HG02981 (cell line): ENCODE results near the gene NR1H4.
"Not testable (repeated sequence)": the region's sequence is repeated elsewhere in the genome, so short reads cannot be mapped to it uniquely, and the experiment has no call there.

Experiments
- ATAC-seq: cut with Tn5 transposase; IDR thresholded peaks from one replicate; pipeline ENCODE4 v1.9.1; 2021; ENCODE audit warnings: mild to moderate bottlenecking, moderate library complexity; ENCODE audit not compliant: unreplicated experiment

Gene NR1H4

GRCh38 chr12:100472325-100472724, 1.3 kb upstream of the NR1H4 start:
- no peak for ATAC-seq

GRCh38 chr12:100473050-100473715, 483 bp upstream of the NR1H4 start:
- ATAC-seq, result no peak

- ATAC-seq, result no peak
Observed at GRCh38 chr12:100474617-100475016, 951 bp downstream of the NR1H4 start.

- ATAC-seq, result no peak
Observed at GRCh38 chr12:100476013-100476751, 2.5 kb downstream of the NR1H4 start.

GRCh38 chr12:100481021-100481420, 7.4 kb downstream of the NR1H4 start:
- ATAC-seq, result no peak

- ATAC-seq, result no peak
Observed at GRCh38 chr12:100484183-100484886, 10.7 kb downstream of the NR1H4 start.

GRCh38 chr12:100484891-100485471, 11.3 kb downstream of the NR1H4 start:
- no peak for ATAC-seq

- ATAC-seq, result no peak
Observed at GRCh38 chr12:100485983-100486382, 12.3 kb downstream of the NR1H4 start.

GRCh38 chr12:100489251-100489820, 15.7 kb downstream of the NR1H4 start:
- ATAC-seq, result no peak

- no peak for ATAC-seq
Observed at GRCh38 chr12:100490056-100490455, 16.4 kb downstream of the NR1H4 start.

- ATAC-seq, result no peak
Observed at GRCh38 chr12:100491104-100491503, 17.4 kb downstream of the NR1H4 start.

GRCh38 chr12:100493396-100494012, 19.8 kb downstream of the NR1H4 start:
- no peak for ATAC-seq

GRCh38 chr12:100494026-100494425, 20.4 kb downstream of the NR1H4 start:
- no peak for ATAC-seq

GRCh38 chr12:100494538-100494937, 20.9 kb downstream of the NR1H4 start:
- ATAC-seq, result no peak

- ATAC-seq, result no peak
Observed at GRCh38 chr12:100497105-100497795, 23.6 kb downstream of the NR1H4 start.

GRCh38 chr12:100498141-100498540, 24.5 kb downstream of the NR1H4 start:
- no peak for ATAC-seq

- ATAC-seq, result no peak
Observed at GRCh38 chr12:100499416-100499815, 25.8 kb downstream of the NR1H4 start.

GRCh38 chr12:100502718-100503117, 29.1 kb downstream of the NR1H4 start:
- ATAC-seq, result not testable (repeated sequence)

- ATAC-seq, result no peak
Observed at GRCh38 chr12:100503228-100503628, 29.6 kb downstream of the NR1H4 start.

GRCh38 chr12:100504804-100505203, 31.1 kb downstream of the NR1H4 start:
- ATAC-seq, result no peak
